Upper lobe of right lung (tissue), 1 donor: ENCODE data around the gene DCP2. TPM values are rescaled to one million over a fixed set of nuclear protein-coding genes. Genes with fewer than 3 reads are reported as not detected.

ENCODE experiments used
- ATAC-seq: fragments of 200-7000 bp; cut with Tn5 transposase; one replicate; pipeline ENCODE4 v1.9.1; 2020; ENCODE audit warnings: mild to moderate bottlenecking, moderate library complexity
- DNase-seq: peaks from one replicate; pipeline ENCODE4 v3.0.0-alpha.2; 2020
- H3K27ac ChIP-seq: fragments of 200-600 bp; one replicate; pipeline ENCODE4 v1.8.0; 2022
- H3K27me3 ChIP-seq: fragments of 200-600 bp; one replicate; pipeline ENCODE4 v1.8.0; 2022; ENCODE audit warnings: mild to moderate bottlenecking
- H3K36me3 ChIP-seq: fragments of 200-600 bp; one replicate; pipeline ENCODE4 v1.8.0; 2022
- H3K4me1 ChIP-seq: fragments of 200-600 bp; one replicate; pipeline ENCODE4 v1.8.0; 2022
- H3K4me3 ChIP-seq: fragments of 200-600 bp; one replicate; pipeline ENCODE4 v1.8.0; 2022; ENCODE audit warnings: mild to moderate bottlenecking
- H3K9me3 ChIP-seq: fragments of 200-600 bp; one replicate; pipeline ENCODE4 v1.8.0; 2022
- intact Hi-C: fragments of 100-400 bp; cut with DNase I; formaldehyde crosslinking; loops from one replicate; pipeline ENCODE4 v1.11.0; 2022
- long read RNA-seq: library from polyadenylated mRNA; unstranded; transcript quantifications from one replicate; pipeline ENCODE4 v2.0.0, GENCODE V29; 2021
- total RNA-seq: library from RNA; stranded (reverse); fragmentation: NEBNext Ultra II Directional; extraction: Animal tissue kit (Norgen Biotek cat#: 25700); gene quantifications from one replicate; pipeline ENCODE4 v1.2.1, GENCODE V29; 2021
- TF ChIP-seq, protein P1 (sequence below): fragments of 200-600 bp; IDR thresholded peaks from one replicate; pipeline ENCODE4 v1.8.0; 2022; ENCODE audit warnings: antibody characterized with exemption
- donor health status: DM: no; HTN: yes; CAD: no; lungs with severe emphysema.

The DCP2 gene
- total RNA-seq, result 51.1 TPM
- long read RNA-seq, full-length matches to known transcripts, result 12 of 23 reads
- long read RNA-seq, partial matches to known transcripts, result 1 of 23 reads
- long read RNA-seq, other reads (novel, unspliced or antisense), result 10 of 23 reads

DNA sequence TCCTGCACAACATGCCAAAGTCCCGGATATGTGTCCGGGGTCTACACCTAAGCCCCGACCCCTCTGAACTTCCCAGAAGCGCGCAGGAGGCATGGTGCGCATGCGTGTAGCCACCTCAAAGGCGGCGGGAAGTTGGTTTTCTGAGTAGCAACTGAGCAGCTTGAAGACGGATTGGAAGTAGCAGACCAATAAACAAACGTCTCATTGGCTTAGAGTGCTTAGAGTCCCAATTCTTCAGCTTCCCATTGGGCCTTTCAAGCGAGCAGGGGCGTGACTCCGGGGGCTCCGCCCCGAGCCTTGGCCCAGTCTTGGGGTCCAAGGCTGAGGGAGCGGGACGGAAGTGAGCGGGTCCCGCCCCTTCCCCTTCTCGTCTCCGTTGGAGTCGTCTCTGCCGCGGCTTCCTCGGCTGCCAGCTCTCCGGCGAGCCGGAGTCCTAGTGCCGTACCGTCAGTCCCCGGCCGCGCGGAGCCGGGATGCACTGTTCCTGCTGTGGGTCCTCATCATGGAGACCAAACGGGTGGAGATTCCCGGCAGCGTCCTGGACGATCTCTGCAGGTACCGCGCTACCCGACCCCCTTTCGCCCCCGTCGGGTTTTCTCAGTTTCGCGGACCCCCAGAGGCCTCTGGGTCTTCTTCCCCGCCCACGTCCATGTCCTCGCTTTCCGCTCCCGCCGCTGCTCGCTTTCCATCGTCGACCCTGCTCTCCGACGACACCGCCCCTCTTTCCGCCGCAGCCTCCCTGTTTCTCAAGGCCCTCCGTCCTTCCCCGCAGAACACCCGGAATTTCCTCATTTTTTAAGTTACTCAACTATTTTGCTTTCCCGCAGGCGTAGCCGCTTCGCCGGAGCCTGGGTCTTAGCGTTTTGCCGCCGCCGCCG, at the start of gene DCP2:
TSS of gene DCP2 (plus strand) at position 367 of the 878 bp plus-strand sequence. CDS start at position 503, 136 bp downstream.
- Histone ChIP-seq H3K36me3 (peaks cover 8% of the 10 kb centered on the region), H3K27ac (peak within 1 kb of the TSS; percentile 89), H3K4me3 (peak within 1 kb of the TSS; percentile 79), H3K27me3 (no peaks in the 10 kb centered on the region), H3K9me3 (no peaks in the 10 kb centered on the region), H3K4me1 (peaks cover 19% of the 10 kb centered on the region)
- intact Hi-C loops, result no loop called here
- DNase-seq (peak; percentile 96), ATAC-seq (peak; percentile 99)
- TF ChIP-seq, protein P1, sequence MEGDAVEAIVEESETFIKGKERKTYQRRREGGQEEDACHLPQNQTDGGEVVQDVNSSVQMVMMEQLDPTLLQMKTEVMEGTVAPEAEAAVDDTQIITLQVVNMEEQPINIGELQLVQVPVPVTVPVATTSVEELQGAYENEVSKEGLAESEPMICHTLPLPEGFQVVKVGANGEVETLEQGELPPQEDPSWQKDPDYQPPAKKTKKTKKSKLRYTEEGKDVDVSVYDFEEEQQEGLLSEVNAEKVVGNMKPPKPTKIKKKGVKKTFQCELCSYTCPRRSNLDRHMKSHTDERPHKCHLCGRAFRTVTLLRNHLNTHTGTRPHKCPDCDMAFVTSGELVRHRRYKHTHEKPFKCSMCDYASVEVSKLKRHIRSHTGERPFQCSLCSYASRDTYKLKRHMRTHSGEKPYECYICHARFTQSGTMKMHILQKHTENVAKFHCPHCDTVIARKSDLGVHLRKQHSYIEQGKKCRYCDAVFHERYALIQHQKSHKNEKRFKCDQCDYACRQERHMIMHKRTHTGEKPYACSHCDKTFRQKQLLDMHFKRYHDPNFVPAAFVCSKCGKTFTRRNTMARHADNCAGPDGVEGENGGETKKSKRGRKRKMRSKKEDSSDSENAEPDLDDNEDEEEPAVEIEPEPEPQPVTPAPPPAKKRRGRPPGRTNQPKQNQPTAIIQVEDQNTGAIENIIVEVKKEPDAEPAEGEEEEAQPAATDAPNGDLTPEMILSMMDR, result no peak

DNA sequence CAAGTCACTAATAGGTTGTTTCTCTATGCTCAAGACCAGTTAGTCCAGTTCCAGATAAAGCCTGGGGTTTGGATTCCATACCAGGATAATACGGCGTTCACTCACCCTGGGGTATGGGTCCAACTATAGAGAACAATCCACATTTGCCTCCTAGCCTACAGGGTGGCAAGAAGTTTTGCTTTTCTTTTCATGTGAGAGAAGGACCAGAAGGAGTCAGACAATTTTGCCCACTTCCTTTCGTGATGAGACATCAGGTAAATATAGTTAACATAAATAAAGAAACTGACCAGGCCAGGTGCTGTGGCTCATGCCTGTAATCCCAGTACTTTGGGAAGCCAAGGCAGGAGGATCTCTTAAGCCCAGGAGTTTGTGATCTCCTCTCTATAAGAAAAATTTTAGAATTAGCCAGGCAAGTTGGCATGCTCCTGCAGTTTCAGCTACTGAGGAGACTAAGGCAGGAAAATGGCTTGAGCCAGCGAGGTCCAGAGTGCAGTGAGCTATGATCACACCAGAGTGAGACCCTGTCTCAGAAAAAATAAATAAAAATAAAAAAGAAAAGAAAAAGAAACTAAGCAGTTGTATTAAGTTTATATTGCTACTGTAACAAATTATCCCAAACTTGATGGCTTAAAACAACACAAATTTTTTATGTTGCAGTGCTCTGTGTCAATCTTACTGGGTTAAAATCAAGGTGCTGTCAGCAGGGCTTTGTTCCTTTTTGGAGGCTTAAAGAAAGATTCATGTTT, 47.1 kb upstream of the DCP2 start:
- no peak for ATAC-seq
- TF ChIP-seq, protein P1, result no peak
- H3K27me3 ChIP-seq, result no peaks in the 10 kb centered on the region
- intact Hi-C loops, result no loop called here
- peak overlapping the region; percentile 26 for H3K27ac ChIP-seq
- H3K36me3 ChIP-seq, result no peaks in the 10 kb centered on the region
- no peak for DNase-seq
- no peak overlapping the region for H3K4me3 ChIP-seq
- H3K9me3 ChIP-seq, result no peaks in the 10 kb centered on the region
- peaks cover 6% of the 10 kb centered on the region for H3K4me1 ChIP-seq

DNA sequence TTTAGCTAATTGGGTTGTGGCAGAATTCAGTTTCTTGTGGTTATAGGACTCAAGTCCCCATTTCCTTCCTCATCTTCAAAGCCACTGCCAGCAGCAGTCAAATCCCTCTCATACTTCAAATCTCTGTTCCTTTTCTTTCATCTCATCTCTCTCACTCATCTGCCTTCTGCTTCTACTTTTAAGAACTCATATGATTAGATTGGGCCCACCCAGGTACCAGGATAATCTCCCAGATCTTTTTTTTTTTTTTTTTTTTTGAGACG, 46.6 kb upstream of the DCP2 start:
- Histone ChIP-seq H3K4me1 (peaks cover 6% of the 10 kb centered on the region), H3K4me3 (no peak overlapping the region), H3K27me3 (no peaks in the 10 kb centered on the region), H3K27ac (no peak overlapping the region), H3K36me3 (no peaks in the 10 kb centered on the region), H3K9me3 (no peaks in the 10 kb centered on the region)
- peak; percentile 24 for ATAC-seq
- DNase-seq, result no peak
- intact Hi-C loops, result no loop called here
- TF ChIP-seq, protein P1, result no peak

DNA sequence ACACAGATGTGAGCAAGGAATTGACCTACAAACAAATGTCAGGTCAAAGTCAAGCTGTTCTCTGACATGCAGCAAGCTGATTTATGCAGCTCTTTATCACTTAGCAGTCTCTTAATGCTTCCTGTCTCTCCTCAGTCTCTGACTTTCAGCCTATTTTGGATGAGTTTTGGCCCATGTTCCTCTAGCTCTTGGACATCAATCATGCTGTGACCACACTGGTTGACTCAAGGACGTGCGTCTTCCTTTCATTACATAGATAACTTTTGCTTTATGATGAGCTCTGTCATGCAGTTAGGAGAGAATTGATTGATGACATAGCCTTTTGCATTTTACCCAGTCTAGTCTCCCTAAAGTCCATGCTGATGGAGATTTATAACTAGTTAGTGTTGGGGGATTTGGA, 45.1 kb upstream of the DCP2 start:
- H3K4me3 ChIP-seq, result no peak overlapping the region
- no peaks in the 10 kb centered on the region for H3K36me3 ChIP-seq
- H3K27me3 ChIP-seq, result no peaks in the 10 kb centered on the region
- TF ChIP-seq, protein P1, result no peak
- intact Hi-C loops, result no loop called here
- H3K4me1 ChIP-seq, result peaks cover 6% of the 10 kb centered on the region
- no peak for ATAC-seq
- no peaks in the 10 kb centered on the region for H3K9me3 ChIP-seq
- H3K27ac ChIP-seq, result no peak overlapping the region
- no peak for DNase-seq

DNA sequence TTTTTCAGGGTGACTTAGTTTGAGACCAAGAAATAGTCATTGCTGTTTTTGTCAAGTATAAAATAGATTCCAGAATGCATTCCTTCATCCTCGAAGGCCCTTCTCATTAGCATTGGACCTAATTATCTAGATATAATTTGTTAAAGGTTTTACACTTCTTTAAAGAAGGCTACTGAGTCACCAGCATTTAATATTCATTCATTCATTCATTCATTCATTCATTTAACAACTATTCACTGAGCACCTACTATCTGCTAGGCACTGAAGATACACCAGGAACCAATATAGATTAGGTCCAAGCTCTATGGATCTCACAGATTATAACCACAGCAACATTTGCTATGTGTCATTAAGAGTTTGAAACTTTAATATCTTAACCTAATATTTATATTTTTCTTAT, 43.5 kb upstream of the DCP2 start:
- DNase-seq (no peak), ATAC-seq (no peak)
- TF ChIP-seq, protein P1, result no peak
- Histone ChIP-seq H3K27ac (no peak overlapping the region), H3K4me3 (no peak overlapping the region), H3K27me3 (no peaks in the 10 kb centered on the region), H3K36me3 (no peaks in the 10 kb centered on the region), H3K9me3 (no peaks in the 10 kb centered on the region), H3K4me1 (peaks cover 6% of the 10 kb centered on the region)
- intact Hi-C loops, result no loop called here
